ENCODE data around the gene TENM4. TPM values are rescaled to one million over a fixed set of nuclear protein-coding genes. Genes with fewer than 3 reads are reported as not detected.
"Not testable (repeated sequence)": the region's sequence is repeated elsewhere in the genome, so short reads cannot be mapped to it uniquely, and the experiment has no call there.

The TENM4 gene
- total RNA-seq, 2 experiments from 2014 or later, result not detected

DNA sequence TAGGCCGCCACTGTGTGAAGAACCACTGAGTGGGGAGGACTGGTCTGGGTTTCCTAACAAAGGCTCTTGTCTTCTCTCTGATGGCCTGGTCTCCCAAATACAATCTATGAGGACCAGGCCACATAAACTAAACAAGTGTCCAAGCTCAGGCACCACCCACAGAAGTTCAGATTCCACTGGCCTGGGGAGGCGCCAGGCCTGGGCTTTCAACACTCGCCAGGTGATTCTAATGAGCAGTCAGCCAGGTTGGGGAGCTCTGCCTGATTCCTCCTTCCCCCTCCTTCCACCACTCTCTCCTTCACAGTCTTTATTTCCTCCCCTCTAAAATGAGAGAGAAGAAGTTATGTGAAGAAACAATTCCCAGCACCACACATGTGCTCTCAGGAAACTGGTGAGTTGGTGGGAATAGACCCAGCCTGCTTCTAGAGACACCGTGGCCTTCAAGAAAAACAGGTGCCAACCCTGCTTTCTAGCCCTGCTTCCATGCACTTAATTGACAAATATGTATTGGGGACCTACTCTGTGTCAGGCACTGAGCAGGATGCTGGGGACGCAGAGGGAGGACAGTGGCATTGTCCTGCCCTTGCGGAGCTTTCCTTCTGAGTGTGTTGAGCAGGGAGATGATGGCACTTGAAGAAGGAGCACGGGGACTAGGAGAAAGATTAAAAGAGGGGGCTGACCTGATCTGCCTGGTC, 242.5 kb downstream of the TENM4 start:
- no peak for ATAC-seq
- Mint-ChIP-seq H3K27ac (no peak overlapping the region), H3K4me3 (no peak overlapping the region), H3K4me1 (ENCODE audit: low read depth) (no peaks in the 10 kb centered on the region), H3K9me3 (ENCODE audit: insufficient read depth) (no peaks in the 10 kb centered on the region), H3K27me3 (ENCODE audit: low read depth) (no peaks in the 10 kb centered on the region), H3K36me3 (ENCODE audit: low read depth) (no peaks in the 10 kb centered on the region)
- ChIA-PET POLR2A (no interaction called here), CTCF (no interaction called here)
- no peak for DNase-seq

DNA sequence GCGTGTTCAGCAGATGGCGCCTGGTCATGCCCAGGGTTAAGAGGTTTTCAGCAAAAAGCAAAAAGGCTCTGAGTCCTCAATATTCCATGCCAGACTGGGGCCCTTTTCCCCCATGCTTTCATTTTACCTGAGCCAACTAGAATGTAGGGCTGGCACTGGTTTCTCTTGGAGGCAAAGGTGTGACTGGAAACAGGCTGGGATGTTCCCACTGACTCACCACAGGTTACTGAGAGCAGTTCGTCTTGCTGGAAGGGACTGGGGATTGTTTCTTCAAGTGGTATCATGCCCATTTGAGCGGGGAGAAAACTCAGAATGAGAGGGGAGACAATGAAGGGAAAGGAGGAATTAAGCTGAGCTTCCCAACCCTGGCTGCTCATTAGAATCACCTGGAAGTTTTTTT, 243.9 kb downstream of the TENM4 start:
- ATAC-seq (no peak), DNase-seq (no peak)
- POLR2A ChIA-PET, result no interaction called here
- Mint-ChIP-seq H3K9me3 (ENCODE audit: insufficient read depth) (no peaks in the 10 kb centered on the region), H3K36me3 (ENCODE audit: low read depth) (no peaks in the 10 kb centered on the region), H3K27ac (no peak overlapping the region), H3K4me1 (ENCODE audit: low read depth) (no peaks in the 10 kb centered on the region), H3K4me3 (no peak overlapping the region), H3K27me3 (ENCODE audit: low read depth) (no peaks in the 10 kb centered on the region)
- CTCF ChIA-PET, result no interaction called here

DNA sequence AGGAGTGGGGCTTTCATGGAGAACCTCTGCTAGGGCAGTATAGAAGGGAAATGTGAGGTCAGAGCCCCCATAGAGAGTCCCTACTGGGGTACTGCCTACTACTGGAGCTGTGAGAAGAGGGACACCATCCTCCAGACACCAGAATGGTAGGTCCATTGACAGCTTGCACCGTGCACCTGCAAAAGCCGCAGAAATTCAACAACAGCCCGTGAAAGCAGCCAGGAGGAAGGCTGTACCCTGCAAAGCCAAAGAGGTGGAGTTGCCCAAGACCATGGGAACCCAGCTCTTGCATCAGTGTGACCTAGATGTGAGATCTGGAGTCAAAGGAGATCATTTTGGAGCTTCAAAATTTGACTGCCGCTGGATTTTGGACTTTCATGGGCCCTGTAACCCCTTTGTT, 245.6 kb downstream of the TENM4 start:
- H3K27ac Mint-ChIP-seq, result no peak overlapping the region
- CTCF ChIA-PET, result no interaction called here
- no peaks in the 10 kb centered on the region for H3K4me1 Mint-ChIP-seq (ENCODE audit: low read depth)

DNA sequence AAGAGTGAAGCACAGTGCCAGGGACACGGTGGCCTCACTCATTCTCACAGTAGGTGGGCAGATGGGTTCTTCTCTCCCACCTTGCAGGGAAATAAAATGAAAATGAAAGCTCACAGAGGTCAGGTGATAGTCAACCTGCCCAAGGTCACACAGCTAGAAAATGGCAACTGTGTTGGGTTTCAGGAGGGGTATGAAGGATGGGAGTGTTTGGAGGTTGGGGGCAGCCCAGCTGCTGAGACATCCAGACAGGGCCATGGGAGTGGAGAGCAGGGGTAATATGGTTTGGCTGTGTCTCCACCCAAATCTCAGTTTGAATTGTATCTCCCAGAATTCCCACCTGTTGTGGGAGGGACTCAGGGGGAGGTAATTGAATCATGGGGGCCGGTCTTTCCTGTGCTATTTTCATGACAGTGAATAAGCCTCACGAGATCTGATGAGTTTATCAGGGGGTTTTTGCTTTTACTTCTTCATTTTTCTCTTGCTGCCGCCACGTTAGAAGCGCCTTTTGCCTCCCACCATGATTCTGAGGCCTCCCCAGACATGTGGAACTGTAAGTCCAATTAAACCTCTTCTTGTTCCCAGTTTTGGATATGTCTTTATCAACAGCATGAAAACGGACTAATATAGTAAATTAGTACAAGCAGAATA, 247.0 kb downstream of the TENM4 start:
- DNase-seq (no peak), ATAC-seq (no peak)
- Mint-ChIP-seq H3K27ac (no peak overlapping the region), H3K4me3 (no peak overlapping the region), H3K36me3 (ENCODE audit: low read depth) (no peaks in the 10 kb centered on the region), H3K4me1 (ENCODE audit: low read depth) (no peaks in the 10 kb centered on the region), H3K27me3 (ENCODE audit: low read depth) (no peaks in the 10 kb centered on the region), H3K9me3 (ENCODE audit: insufficient read depth) (no peaks in the 10 kb centered on the region)
- ChIA-PET POLR2A (no interaction called here), CTCF (no interaction called here)

More for the DNA sequence above, 245.6 kb downstream of the TENM4 start:
- DNase-seq, result no peak
- Mint-ChIP-seq H3K27me3 (ENCODE audit: low read depth) (no peaks in the 10 kb centered on the region), H3K36me3 (ENCODE audit: low read depth) (no peaks in the 10 kb centered on the region), H3K9me3 (ENCODE audit: insufficient read depth) (no peaks in the 10 kb centered on the region), H3K4me3 (no peak overlapping the region)
- no peak for ATAC-seq
- POLR2A ChIA-PET, result no interaction called here

DNA sequence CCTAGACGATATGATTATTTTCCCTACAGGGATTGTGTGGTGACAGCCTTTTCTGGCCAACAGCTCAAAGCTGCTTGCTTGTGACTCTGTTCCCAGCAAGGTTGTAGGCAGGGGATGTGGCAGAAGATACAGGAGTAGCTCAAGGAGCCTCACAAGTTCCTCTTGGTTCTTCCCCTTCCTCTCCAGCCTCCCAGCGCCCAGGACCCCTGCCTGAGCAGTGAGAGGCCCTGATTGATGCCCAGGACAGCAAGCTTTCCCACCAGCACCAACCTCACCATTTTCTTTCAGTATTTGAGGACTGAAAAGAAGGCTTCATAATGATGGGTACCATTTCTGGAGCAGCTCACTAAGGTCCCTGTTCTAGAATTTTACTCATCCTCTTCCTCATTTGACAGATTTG, 248.0 kb downstream of the TENM4 start:
- no peaks in the 10 kb centered on the region for H3K27me3 Mint-ChIP-seq (ENCODE audit: low read depth)
- no peak overlapping the region for H3K4me3 Mint-ChIP-seq
- ATAC-seq (no peak), DNase-seq (no peak)
- no peaks in the 10 kb centered on the region for H3K36me3 Mint-ChIP-seq (ENCODE audit: low read depth)
- ChIA-PET POLR2A (no interaction called here), CTCF (no interaction called here)
- no peaks in the 10 kb centered on the region for H3K4me1 Mint-ChIP-seq (ENCODE audit: low read depth)
- H3K27ac Mint-ChIP-seq, result no peak overlapping the region
- H3K9me3 Mint-ChIP-seq (ENCODE audit: insufficient read depth), result no peaks in the 10 kb centered on the region

DNA sequence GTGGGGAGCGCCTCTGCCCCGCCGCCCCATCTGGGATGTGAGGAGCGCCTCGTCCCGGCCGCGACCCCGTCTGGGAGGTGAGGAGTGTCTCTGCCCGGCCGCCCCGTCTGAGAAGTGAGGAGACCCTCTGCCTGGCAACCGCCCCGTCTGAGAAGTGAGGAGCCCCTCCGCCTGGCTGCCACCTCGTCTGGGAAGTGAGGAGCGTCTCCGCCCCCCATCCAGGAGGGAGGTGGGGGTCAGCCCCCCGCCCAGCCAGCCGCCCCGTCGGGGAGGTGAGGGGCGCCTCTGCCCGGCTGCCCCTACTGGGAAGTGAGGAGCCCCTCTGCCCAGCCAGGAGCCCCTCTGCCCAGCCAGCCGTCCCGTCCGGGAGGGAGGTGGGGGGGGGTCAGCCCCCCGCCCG, 249.1 kb downstream of the TENM4 start:
- H3K4me3 Mint-ChIP-seq; H3K27me3 Mint-ChIP-seq (ENCODE audit: low read depth); H3K36me3 Mint-ChIP-seq (ENCODE audit: low read depth); CTCF ChIA-PET; DNase-seq; H3K4me1 Mint-ChIP-seq (ENCODE audit: low read depth); H3K9me3 Mint-ChIP-seq (ENCODE audit: insufficient read depth); H3K27ac Mint-ChIP-seq; POLR2A ChIA-PET; ATAC-seq: not testable (repeated sequence)

DNA sequence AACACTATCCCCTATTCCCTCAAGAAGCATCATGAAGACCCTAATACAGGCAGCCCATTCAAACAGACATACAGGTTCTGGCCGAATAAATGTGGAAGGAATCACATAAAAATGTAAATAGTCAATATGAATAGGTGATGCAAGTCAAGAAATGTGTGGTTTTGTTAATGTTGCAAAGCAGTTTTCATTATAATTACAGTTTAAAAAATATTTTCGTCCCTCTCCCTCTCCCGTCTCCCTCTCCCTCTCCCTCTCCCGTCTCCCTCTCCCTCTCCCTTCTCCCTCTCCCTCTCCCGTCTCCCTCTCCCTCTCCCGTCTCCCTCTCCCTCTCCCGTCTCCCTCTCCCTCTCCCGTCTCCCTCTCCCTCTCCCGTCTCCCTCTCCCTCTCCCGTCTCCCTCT, 250.3 kb downstream of the TENM4 start:
- ATAC-seq; H3K36me3 Mint-ChIP-seq (ENCODE audit: low read depth); DNase-seq; H3K4me1 Mint-ChIP-seq (ENCODE audit: low read depth); CTCF ChIA-PET; H3K27ac Mint-ChIP-seq; H3K9me3 Mint-ChIP-seq (ENCODE audit: insufficient read depth); H3K27me3 Mint-ChIP-seq (ENCODE audit: low read depth); POLR2A ChIA-PET; H3K4me3 Mint-ChIP-seq: not testable (repeated sequence)

DNA sequence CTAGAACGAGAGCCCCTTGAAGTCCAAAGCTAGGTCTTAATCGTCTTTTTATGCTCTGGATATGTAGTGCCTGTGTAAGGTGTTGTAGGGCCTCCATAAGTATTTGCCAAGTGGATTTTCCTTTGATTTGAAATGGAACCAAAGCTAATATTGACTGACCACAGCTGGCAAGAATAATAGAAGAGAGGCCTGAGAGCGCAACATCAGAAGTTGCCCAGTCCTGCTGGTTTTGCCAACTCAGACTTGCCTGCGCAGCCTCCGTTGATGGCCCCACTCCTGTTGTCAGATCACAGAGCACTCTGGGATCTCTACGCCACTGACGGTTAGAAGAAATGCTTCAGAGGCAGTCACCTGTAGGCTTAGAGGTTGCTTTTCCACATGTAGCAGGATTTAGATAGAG, 251.2 kb downstream of the TENM4 start:
- H3K4me3 Mint-ChIP-seq, result no peak overlapping the region
- CTCF ChIA-PET, result no interaction called here

DNA sequence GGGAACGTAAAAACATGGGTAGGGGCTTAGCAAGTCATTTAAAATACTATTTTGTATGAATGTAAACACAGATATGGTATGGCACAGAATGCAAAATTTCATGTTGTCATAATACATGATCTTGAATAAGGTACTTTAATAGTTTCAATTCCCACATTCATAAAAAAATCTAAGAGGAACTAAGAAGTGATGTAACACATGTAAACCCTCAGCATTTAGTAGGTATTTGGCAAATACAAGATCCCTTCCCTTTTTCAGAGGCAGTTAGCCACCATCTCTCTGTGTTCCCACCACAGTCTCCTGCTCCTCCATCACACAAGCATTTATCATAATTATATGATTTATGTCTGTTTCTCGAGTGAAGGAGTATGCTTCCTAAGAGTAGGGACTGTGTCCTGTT, 251.8 kb downstream of the TENM4 start:
- no peak for ATAC-seq
- Mint-ChIP-seq H3K4me1 (ENCODE audit: low read depth) (no peaks in the 10 kb centered on the region), H3K9me3 (ENCODE audit: insufficient read depth) (no peaks in the 10 kb centered on the region), H3K4me3 (no peak overlapping the region), H3K36me3 (ENCODE audit: low read depth) (no peaks in the 10 kb centered on the region), H3K27ac (no peak overlapping the region), H3K27me3 (ENCODE audit: low read depth) (no peaks in the 10 kb centered on the region)
- CTCF ChIA-PET, result no interaction called here
- POLR2A ChIA-PET, result no interaction called here
- DNase-seq, result no peak

More for the DNA sequence above, 251.2 kb downstream of the TENM4 start:
- POLR2A ChIA-PET, result no interaction called here
- no peak overlapping the region for H3K27ac Mint-ChIP-seq
- DNase-seq (no peak), ATAC-seq (no peak)
- no peaks in the 10 kb centered on the region for H3K9me3 Mint-ChIP-seq (ENCODE audit: insufficient read depth)
- no peaks in the 10 kb centered on the region for H3K27me3 Mint-ChIP-seq (ENCODE audit: low read depth)
- no peaks in the 10 kb centered on the region for H3K36me3 Mint-ChIP-seq (ENCODE audit: low read depth)
- H3K4me1 Mint-ChIP-seq (ENCODE audit: low read depth), result no peaks in the 10 kb centered on the region

DNA sequence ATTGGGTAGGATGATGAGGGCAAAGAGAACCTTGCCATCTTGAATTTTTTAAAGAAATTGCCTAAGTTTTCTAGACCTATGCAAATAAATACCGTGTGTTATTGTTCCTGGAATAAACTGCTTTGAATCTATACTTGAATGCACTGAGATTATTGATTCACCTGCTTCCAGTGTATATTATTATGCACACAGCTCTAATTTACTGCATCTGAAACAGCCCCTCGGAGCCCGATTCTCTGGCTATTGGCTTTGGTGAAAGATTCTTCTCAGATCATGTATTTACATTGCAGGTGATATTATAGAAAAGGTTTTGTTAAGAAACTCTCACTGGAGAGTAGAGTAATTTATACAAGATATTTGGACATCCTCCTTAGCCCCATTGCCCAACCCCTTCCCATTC, 254.2 kb downstream of the TENM4 start:
- ChIA-PET CTCF (no interaction called here), POLR2A (no interaction called here)
- no peaks in the 10 kb centered on the region for H3K4me1 Mint-ChIP-seq (ENCODE audit: low read depth)
- DNase-seq (no peak), ATAC-seq (no peak)
- H3K36me3 Mint-ChIP-seq (ENCODE audit: low read depth), result no peaks in the 10 kb centered on the region
- H3K27ac Mint-ChIP-seq, result no peak overlapping the region
- no peak overlapping the region for H3K4me3 Mint-ChIP-seq
- H3K27me3 Mint-ChIP-seq (ENCODE audit: low read depth), result no peaks in the 10 kb centered on the region
- H3K9me3 Mint-ChIP-seq (ENCODE audit: insufficient read depth), result no peaks in the 10 kb centered on the region

DNA sequence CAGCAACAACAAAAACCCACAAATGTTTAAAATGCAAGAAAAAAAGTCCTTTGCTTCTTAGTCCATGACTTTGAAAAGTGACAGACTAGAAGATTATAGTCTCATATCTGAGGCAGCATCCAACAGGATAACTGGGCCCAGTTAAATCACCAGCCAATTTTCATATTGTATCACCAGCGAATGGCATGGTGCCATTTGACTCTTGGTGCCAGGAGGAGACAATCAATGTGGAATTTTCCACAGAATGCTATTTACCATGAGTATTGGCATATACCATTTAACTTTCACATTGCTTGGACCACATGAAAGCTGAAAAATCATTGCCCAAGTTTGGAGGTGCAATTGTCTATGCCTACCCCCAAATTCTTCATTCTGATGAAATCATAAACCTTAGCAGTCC, 255.5 kb downstream of the TENM4 start:
- no peak for ATAC-seq
- H3K27me3 Mint-ChIP-seq (ENCODE audit: low read depth), result no peaks in the 10 kb centered on the region
- no peaks in the 10 kb centered on the region for H3K36me3 Mint-ChIP-seq (ENCODE audit: low read depth)
- ChIA-PET POLR2A (no interaction called here), CTCF (no interaction called here)
- DNase-seq, result no peak
- H3K9me3 Mint-ChIP-seq (ENCODE audit: insufficient read depth), result no peaks in the 10 kb centered on the region
- H3K4me3 Mint-ChIP-seq, result no peak overlapping the region
- H3K27ac Mint-ChIP-seq, result no peak overlapping the region
- no peaks in the 10 kb centered on the region for H3K4me1 Mint-ChIP-seq (ENCODE audit: low read depth)

DNA sequence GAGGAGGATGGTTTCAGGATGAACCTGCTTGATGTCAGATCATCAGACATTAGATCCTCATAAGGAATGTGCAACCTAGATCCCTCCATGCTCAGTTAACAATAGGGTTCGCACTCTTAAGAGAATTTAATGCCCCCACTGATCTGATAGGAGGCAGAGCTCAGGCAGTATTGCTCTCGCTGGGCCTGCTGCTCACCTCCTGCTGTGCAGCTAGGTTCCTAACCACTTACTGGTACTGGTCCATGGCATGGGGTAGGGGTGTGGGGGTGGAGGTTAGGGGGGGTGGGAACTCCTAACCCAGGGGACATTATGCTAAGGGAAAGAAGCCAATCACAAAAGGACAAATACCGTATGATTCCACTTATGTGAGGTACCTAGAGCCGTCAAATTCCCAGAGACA, 256.5 kb downstream of the TENM4 start:
- no peak overlapping the region for H3K27ac Mint-ChIP-seq
- H3K27me3 Mint-ChIP-seq (ENCODE audit: low read depth), result no peaks in the 10 kb centered on the region
- ChIA-PET POLR2A (no interaction called here), CTCF (no interaction called here)
- ATAC-seq (no peak), DNase-seq (no peak)
- H3K4me1 Mint-ChIP-seq (ENCODE audit: low read depth), result no peaks in the 10 kb centered on the region
- no peaks in the 10 kb centered on the region for H3K9me3 Mint-ChIP-seq (ENCODE audit: insufficient read depth)
- no peaks in the 10 kb centered on the region for H3K36me3 Mint-ChIP-seq (ENCODE audit: low read depth)
- H3K4me3 Mint-ChIP-seq, result no peak overlapping the region

DNA sequence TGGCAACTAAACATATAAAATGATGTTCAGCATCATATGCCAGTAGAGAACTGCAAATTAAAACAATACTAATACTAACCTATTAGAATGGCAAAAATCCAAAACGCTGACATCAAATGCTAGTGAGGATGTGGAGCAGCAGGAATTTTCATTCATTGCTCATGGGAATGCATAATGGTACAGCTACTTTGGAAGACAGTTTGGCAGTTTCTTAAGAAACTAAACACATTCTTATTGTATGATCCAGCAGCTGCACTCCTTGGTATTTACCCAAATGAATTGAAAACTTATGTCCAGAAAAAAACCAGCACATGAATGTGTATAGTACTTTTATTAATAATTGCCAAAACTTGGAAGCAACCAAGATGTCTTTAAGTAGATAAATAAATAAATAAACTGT, 258.0 kb downstream of the TENM4 start:
- Mint-ChIP-seq H3K4me3 (no peak overlapping the region), H3K4me1 (ENCODE audit: low read depth) (no peaks in the 10 kb centered on the region), H3K27me3 (ENCODE audit: low read depth) (no peaks in the 10 kb centered on the region), H3K36me3 (ENCODE audit: low read depth) (no peaks in the 10 kb centered on the region), H3K27ac (no peak overlapping the region), H3K9me3 (ENCODE audit: insufficient read depth) (no peaks in the 10 kb centered on the region)
- ATAC-seq, result no peak
- ChIA-PET CTCF (no interaction called here), POLR2A (no interaction called here)
- no peak for DNase-seq

All from activated CD8-positive, alpha-beta T cell treated with anti-CD3 and anti-CD28 coated beads, Interleukin-2, amount 10 ng/mL, durations not matched to agents 7 days and 5 days (primary cell).